ENCODE measurements around the gene RETSAT. TPM values are rescaled to one million over a fixed set of nuclear protein-coding genes. Genes with fewer than 3 reads are reported as not detected.
A peak's percentile ranks its signal among the peaks of the same experiment; 100 is the strongest.

RETSAT gene
- total and polyA plus RNA-seq, 2 donors (not counting 1 experiment from before 2014, with no cell fraction given), result 13.0 to 28.1 TPM

DNA sequence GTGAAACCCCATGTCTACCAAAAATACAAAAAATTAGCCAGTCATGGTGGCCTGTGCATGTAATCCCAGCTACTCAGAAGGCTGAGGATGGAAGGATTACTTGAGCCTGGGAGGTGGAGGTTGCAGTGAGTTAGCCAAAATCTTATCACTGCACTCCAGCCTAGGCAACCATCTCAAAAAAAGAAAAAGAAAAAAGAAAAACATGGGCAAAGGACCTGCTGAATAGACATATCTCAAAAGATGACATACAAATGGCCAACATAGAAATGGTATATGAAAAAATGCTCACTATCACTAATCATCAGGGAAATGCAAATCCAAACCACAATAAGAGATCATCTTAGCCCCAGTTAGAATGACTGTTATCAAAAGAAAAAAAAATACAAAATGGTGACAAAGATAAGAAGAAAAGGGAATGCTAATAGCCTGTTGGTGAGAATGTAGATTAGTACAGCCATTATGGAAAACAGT is 25.1 kb downstream of the RETSAT start:
- peaks cover 30% of the 10 kb centered on the region for H4K20me1 ChIP-seq (ENCODE audit: control insufficient read depth, insufficient read depth, low read length, poor library complexity, severe bottlenecking)
- H3K36me3 ChIP-seq (replicated peaks in 1 of 2; ENCODE audit: control extremely low read depth in 1 of 2, control insufficient read depth in 1 of 2, extremely low read depth in 1 of 2, insufficient read depth in 2 of 2, low read length in 1 of 2), result peaks cover 0 to 29% of the 10 kb centered on the region in 2 experiments
- intact Hi-C loops (cut with micrococcal nuclease), result loop anchor here (5.0 kb wide), 2 partner anchors 63 to 83 kb away; partner anchors contain the start of gene CAPG
- POLR2A ChIA-PET, result interaction anchor here (0.7 to 2.9 kb wide), 3 partner anchors 11 to 305 kb away, joined by 4 to 34 read pairs (median 4); partner anchors contain the start of gene MAT2A
- H3K4me1 Mint-ChIP-seq, result peaks cover 49% of the 10 kb centered on the region
- DNase-seq (no peak), ATAC-seq (ENCODE audit: low read depth) (no peak)
- H3K27ac ChIP-seq (ENCODE audit: low read length in 2 of 2), result no peak overlapping the region
- H3K9me3 ChIP-seq (ENCODE audit: control extremely low read depth in 1 of 3, control insufficient read depth in 2 of 3, insufficient read depth in 1 of 3, low read length in 2 of 3), result no peaks in the 10 kb centered on the region
- H2AFZ ChIP-seq (ENCODE audit: insufficient read depth, low read depth, low read length, poor library complexity, severe bottlenecking), result no peak overlapping the region
- no peaks in the 10 kb centered on the region for H3K9me3 Mint-ChIP-seq (ENCODE audit: insufficient read depth)
- H3K27ac Mint-ChIP-seq, result peak overlapping the region; percentile 16
- peaks cover 28 to 32% of the 10 kb centered on the region in 2 donors for H3K4me1 ChIP-seq (ENCODE audit: control insufficient read depth in 2 of 2, insufficient read depth in 2 of 2, low read length in 2 of 2)
- CTCF ChIA-PET, result no interaction called here
- H3K9ac ChIP-seq (ENCODE audit: low read length), result no peak overlapping the region
- peak overlapping the region; percentile 37 for H3K4me3 Mint-ChIP-seq
- H3K4me3 ChIP-seq (ENCODE audit: control extremely low read depth in 1 of 5, extremely low read depth in 1 of 5, insufficient read depth in 1 of 5, low read depth in 2 of 5, low read length in 4 of 5), result no peak overlapping the region
- TF ChIP-seq EZH2 (IDR thresholded peaks at IDR 0.05; ENCODE audit: borderline replicate concordance, insufficient read depth, low read depth, low read length, poor library complexity, severe bottlenecking), result no peak
- TF ChIP-seq, protein P1, sequence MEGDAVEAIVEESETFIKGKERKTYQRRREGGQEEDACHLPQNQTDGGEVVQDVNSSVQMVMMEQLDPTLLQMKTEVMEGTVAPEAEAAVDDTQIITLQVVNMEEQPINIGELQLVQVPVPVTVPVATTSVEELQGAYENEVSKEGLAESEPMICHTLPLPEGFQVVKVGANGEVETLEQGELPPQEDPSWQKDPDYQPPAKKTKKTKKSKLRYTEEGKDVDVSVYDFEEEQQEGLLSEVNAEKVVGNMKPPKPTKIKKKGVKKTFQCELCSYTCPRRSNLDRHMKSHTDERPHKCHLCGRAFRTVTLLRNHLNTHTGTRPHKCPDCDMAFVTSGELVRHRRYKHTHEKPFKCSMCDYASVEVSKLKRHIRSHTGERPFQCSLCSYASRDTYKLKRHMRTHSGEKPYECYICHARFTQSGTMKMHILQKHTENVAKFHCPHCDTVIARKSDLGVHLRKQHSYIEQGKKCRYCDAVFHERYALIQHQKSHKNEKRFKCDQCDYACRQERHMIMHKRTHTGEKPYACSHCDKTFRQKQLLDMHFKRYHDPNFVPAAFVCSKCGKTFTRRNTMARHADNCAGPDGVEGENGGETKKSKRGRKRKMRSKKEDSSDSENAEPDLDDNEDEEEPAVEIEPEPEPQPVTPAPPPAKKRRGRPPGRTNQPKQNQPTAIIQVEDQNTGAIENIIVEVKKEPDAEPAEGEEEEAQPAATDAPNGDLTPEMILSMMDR (IDR thresholded peaks at IDR 0.05), result no peak
- no peak overlapping the region for H3K4me2 ChIP-seq (replicated peaks; ENCODE audit: low read depth, low read length, poor library complexity, severe bottlenecking)
- H3K27me3 Mint-ChIP-seq, result no peaks in the 10 kb centered on the region
- peaks cover 44% of the 10 kb centered on the region for H3K79me2 ChIP-seq (ENCODE audit: control insufficient read depth, insufficient read depth, low read length)
- H3K27me3 ChIP-seq (replicated peaks in 1 of 4; ENCODE audit: control extremely low read depth in 1 of 4, control insufficient read depth in 3 of 4, insufficient read depth in 4 of 4, low read length in 3 of 4), result no peaks in the 10 kb centered on the region
